ENCODE data around the gene RAB15. TPM values are rescaled to one million over a fixed set of nuclear protein-coding genes. Genes with fewer than 3 reads are reported as not detected.
A peak's percentile ranks its signal among the peaks of the same experiment; 100 is the strongest.

RAB15 gene
- total RNA-seq = 1 to 10 TPM; 4.9 to 7.1 (median 5.9) TPM
- polyA plus RNA-seq = 10 to 100 TPM in 1 of 2 donors, 1 to 10 TPM in 1; 4.7 to 11.1 TPM
- total RNA-seq = 21.1 reads per million, percentile 51 among the genes with 10 or more reads in this experiment

DNA sequence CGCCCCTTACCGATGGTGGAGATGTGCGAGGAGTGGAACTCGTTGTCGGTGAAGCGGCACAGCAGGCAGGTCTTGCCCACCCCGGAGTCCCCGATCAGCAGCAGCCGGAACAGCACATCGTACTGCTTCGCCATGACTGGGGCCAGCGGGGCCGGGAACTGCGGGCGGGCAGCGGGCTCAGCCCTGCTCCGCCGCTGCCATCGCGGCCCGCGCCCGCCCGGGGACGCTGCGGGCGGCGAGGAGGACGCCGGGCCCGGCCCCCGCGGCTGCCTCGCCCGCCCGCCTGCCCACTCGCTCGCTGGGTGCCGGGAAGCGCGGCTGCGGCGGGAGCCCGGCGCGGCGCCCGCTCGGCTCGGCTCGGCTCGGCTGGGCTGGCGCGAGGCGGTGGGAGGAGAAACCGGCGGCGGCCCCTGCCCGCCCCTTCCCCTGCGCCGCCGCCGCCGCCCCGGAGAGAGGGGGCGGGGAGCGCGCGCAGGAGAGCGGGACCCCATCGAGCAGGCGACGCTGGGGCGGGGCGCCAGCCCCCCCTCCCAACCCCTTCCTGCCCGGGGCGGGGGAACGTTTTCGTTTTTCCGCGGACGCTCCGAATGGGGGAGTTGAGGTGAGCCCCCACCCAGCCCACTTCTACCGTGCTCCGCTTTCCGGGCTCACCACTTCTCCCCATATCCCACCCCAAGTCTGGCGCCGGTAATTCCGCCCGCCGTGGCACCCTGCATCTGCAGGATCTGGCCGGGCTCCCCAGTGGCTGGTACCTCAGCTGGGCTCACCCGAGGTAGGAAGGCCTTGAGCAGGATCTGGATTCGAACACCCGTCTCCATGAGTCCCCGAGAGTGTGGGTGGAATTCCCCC, at the start of gene RAB15:
TSS of gene RAB15 (minus strand) at position 394 of the 849 bp plus-strand sequence. CDS start at position 134, 260 bp downstream.
- Mint-ChIP-seq H3K4me1 (peaks cover 10 to 32% (median 24%) of the 10 kb centered on the region in 7 donors), H3K9me3 (no peaks in the 10 kb centered on the region)

DNA sequence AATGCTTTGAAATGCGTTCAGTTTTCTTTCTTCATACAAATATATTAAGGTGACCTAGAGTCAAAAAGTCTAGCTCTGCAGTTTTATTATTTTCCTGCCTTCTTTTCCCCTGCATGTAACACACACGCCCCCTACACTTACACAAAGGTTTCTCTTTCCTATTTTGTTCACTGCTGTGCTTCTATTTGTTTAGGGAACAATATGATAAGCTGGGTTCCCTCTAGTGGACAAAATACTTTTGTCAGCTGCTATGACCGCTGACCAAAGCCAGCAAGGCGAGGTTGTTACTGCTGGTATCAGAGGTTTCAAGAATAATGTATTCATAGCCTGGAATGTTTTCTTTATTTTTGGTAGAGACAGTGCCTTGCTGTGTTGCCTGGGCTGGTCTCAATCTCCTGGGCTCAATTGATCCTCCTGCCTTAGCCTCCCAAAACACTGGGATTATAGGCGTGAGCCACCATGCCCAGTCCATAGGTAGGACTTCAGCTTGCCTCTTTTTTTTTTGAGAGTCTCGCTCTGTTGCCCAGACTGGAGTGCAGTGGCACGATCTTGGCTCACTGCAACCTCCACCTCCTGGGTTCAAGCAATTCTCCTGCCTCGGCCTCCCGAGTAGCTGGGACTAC, 47.9 kb upstream of the RAB15 start:
- Mint-ChIP-seq H3K36me3 (peaks cover 0 to 22% (median 7%) of the 10 kb centered on the region in 5 donors), H3K9me3 (peaks cover 0 to 1% (median 0%) of the 10 kb centered on the region in 11 donors), H3K4me3 (no peak overlapping the region), H3K4me1 (peaks cover 0 to 5% (median 0%) of the 10 kb centered on the region in 7 donors), H3K27ac (peak overlapping the region in 1 of 9 donors; percentile 0), H3K27me3 (no peaks in the 10 kb centered on the region)
- ATAC-seq = peak; percentile 76
- H3K36me3 ChIP-seq (ENCODE audit: control insufficient read depth in 2 of 3, insufficient read depth in 3 of 3, low read length in 3 of 3) = peaks cover 0 to 19% (median 6%) of the 10 kb centered on the region in 3 experiments
- DNase-seq = peak in 2 of 9 donors; percentile 3 to 14
- no peaks in the 10 kb centered on the region for H3K4me1 ChIP-seq (ENCODE audit: control insufficient read depth in 2 of 2, insufficient read depth in 2 of 2, low read length in 2 of 2)
- H3K27ac ChIP-seq (ENCODE audit: low read depth, low read length) = no peak overlapping the region
- H3K27me3 ChIP-seq (ENCODE audit: control insufficient read depth in 2 of 2, insufficient read depth in 2 of 2, low read length in 2 of 2) = no peaks in the 10 kb centered on the region
- H3K4me3 ChIP-seq (ENCODE audit: low read length) = no peak overlapping the region
- intact Hi-C loops (cut with micrococcal nuclease) = loop anchor here (1.0 kb wide), 1 partner anchor 34 kb away; the partner anchor contains the start of gene FNTB (in 2 of the 2)
- POLR2A ChIA-PET = no interaction called here
- H3K9me3 ChIP-seq (ENCODE audit: control insufficient read depth in 2 of 3, low read length in 3 of 3) = no peaks in the 10 kb centered on the region
- CTCF ChIA-PET = interaction anchor here (0.6 to 1.1 kb wide), 5 partner anchors 10 to 1451 kb away, joined by 3 to 6 read pairs (median 3); no protein-coding TSS in a partner anchor

More for the DNA sequence above, at the start of gene RAB15:
- peak within 1 kb of the TSS; percentile 76 to 92 (median 84) for H3K4me3 Mint-ChIP-seq
- peak within 1 kb of the TSS; percentile 68 for H3K4me3 ChIP-seq (ENCODE audit: low read length)
- H3K36me3 ChIP-seq (ENCODE audit: control insufficient read depth in 2 of 3, insufficient read depth in 3 of 3, low read length in 3 of 3) = no peaks in the 10 kb centered on the region
- peaks cover 0 to 10% of the 10 kb centered on the region in 2 donors for H3K4me1 ChIP-seq (ENCODE audit: control insufficient read depth in 2 of 2, insufficient read depth in 2 of 2, low read length in 2 of 2)
- H3K27ac Mint-ChIP-seq = peak within 1 kb of the TSS; percentile 42 to 82 (median 70)
- ChIA-PET POLR2A (interaction anchor here (0.6 to 1.0 kb wide), 3 partner anchors 15 to 207 kb away, joined by 3 to 6 read pairs (median 5); partner anchors contain the start of gene FNTB), CTCF (no interaction called here)
- H3K27me3 Mint-ChIP-seq = peaks cover 0 to 20% (median 0%) of the 10 kb centered on the region in 5 donors
- H3K36me3 Mint-ChIP-seq = peaks cover 0 to 10% (median 0%) of the 10 kb centered on the region in 5 donors
- ATAC-seq (peak; percentile 73), DNase-seq (peak; percentile 23 to 66 (median 44))
- H3K27ac ChIP-seq (ENCODE audit: low read depth, low read length) = peak within 1 kb of the TSS; percentile 60
- intact Hi-C loops (cut with micrococcal nuclease) = loop anchor here (1.0 to 5.0 kb wide), 4 partner anchors 14 to 57 kb away; partner anchors contain the start of genes FNTB (in 2 of the 2) and CHURC1 (in 1 of the 2)
- no peaks in the 10 kb centered on the region for H3K27me3 ChIP-seq (ENCODE audit: control insufficient read depth in 2 of 2, insufficient read depth in 2 of 2, low read length in 2 of 2)
- H3K9me3 ChIP-seq (ENCODE audit: control insufficient read depth in 2 of 3, low read length in 3 of 3) = no peaks in the 10 kb centered on the region

DNA sequence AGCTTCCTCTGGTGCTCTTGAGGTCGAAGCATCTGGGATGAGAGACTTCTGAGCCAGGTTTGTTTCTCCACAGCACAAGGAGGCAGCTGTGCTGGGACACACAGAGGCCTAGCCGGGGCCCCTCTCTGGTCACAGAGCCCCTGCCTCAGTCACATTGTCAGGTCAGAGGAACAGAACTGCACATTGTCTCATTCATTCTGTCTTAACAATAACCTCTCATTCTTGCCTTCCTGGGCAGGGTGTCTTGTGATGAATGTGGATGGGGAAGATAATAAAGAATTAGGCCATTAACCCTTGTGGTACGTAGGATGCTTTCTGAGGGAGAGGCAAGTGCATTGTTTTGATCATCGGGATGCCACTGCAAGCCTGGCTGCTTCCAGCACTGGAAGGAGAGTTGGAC, 44.3 kb upstream of the RAB15 start:
- Histone ChIP-seq H3K4me3 (ENCODE audit: low read length) (no peak overlapping the region), H3K4me1 (ENCODE audit: control insufficient read depth in 2 of 2, insufficient read depth in 2 of 2, low read length in 2 of 2) (no peaks in the 10 kb centered on the region), H3K36me3 (ENCODE audit: control insufficient read depth in 2 of 3, insufficient read depth in 3 of 3, low read length in 3 of 3) (peaks cover 0 to 46% (median 6%) of the 10 kb centered on the region in 3 experiments), H3K27ac (ENCODE audit: low read depth, low read length) (no peak overlapping the region), H3K27me3 (ENCODE audit: control insufficient read depth in 2 of 2, insufficient read depth in 2 of 2, low read length in 2 of 2) (no peaks in the 10 kb centered on the region), H3K9me3 (ENCODE audit: control insufficient read depth in 2 of 3, low read length in 3 of 3) (no peaks in the 10 kb centered on the region)
- peaks cover 2 to 34% (median 19%) of the 10 kb centered on the region in 5 donors for H3K36me3 Mint-ChIP-seq
- POLR2A ChIA-PET = interaction anchor here (1.2 kb wide), 1 partner anchor 22 kb away, joined by 3 read pairs; no protein-coding TSS in a partner anchor
- H3K4me1 Mint-ChIP-seq = peaks cover 0 to 5% (median 0%) of the 10 kb centered on the region in 7 donors
- H3K27ac Mint-ChIP-seq = no peak overlapping the region
- H3K9me3 Mint-ChIP-seq = peaks cover 0 to 1% (median 0%) of the 10 kb centered on the region in 11 donors
- no peak for ATAC-seq
- H3K4me3 Mint-ChIP-seq = no peak overlapping the region
- DNase-seq = no peak
- intact Hi-C loops (cut with micrococcal nuclease) = no loop called here
- CTCF ChIA-PET = no interaction called here
- H3K27me3 Mint-ChIP-seq = no peaks in the 10 kb centered on the region

DNA sequence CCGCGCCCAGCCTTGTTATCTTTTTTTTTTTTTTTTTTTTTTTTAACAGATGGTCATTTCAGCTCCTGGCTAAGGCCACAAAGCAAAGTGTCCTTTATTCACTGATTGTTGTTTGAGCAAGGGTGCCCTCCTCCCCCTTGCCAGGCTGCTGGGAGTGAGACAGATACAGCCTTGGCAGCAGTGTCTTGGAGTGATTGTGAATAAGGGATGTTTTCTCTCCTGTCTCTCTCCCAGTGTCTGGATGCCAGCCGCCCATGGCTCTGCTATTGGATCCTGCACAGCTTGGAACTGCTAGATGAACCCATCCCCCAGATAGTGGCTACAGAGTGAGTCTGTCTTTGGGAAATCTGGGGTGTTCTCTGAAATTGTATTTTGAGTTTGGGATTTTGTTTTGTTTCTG, 43.3 kb upstream of the RAB15 start:
- peaks cover 0 to 1% (median 0%) of the 10 kb centered on the region in 11 donors for H3K9me3 Mint-ChIP-seq
- ATAC-seq (no peak), DNase-seq (no peak)
- no peaks in the 10 kb centered on the region for H3K4me1 ChIP-seq (ENCODE audit: control insufficient read depth in 2 of 2, insufficient read depth in 2 of 2, low read length in 2 of 2)
- no peaks in the 10 kb centered on the region for H3K9me3 ChIP-seq (ENCODE audit: control insufficient read depth in 2 of 3, low read length in 3 of 3)
- H3K27me3 Mint-ChIP-seq = no peaks in the 10 kb centered on the region
- intact Hi-C loops (cut with micrococcal nuclease) = no loop called here
- peaks cover 0 to 5% (median 0%) of the 10 kb centered on the region in 7 donors for H3K4me1 Mint-ChIP-seq
- H3K36me3 Mint-ChIP-seq = peaks cover 4 to 41% (median 26%) of the 10 kb centered on the region in 5 donors
- CTCF ChIA-PET = no interaction called here
- H3K36me3 ChIP-seq (ENCODE audit: control insufficient read depth in 2 of 3, insufficient read depth in 3 of 3, low read length in 3 of 3) = peaks cover 0 to 50% (median 6%) of the 10 kb centered on the region in 3 experiments
- POLR2A ChIA-PET = interaction anchor here (1.2 kb wide), 1 partner anchor 21 kb away, joined by 3 read pairs; no protein-coding TSS in a partner anchor
- H3K27me3 ChIP-seq (ENCODE audit: control insufficient read depth in 2 of 2, insufficient read depth in 2 of 2, low read length in 2 of 2) = no peaks in the 10 kb centered on the region
- H3K4me3 ChIP-seq (ENCODE audit: low read length) = no peak overlapping the region
- H3K4me3 Mint-ChIP-seq = no peak overlapping the region
- H3K27ac ChIP-seq (ENCODE audit: low read depth, low read length) = no peak overlapping the region
- H3K27ac Mint-ChIP-seq = no peak overlapping the region

DNA sequence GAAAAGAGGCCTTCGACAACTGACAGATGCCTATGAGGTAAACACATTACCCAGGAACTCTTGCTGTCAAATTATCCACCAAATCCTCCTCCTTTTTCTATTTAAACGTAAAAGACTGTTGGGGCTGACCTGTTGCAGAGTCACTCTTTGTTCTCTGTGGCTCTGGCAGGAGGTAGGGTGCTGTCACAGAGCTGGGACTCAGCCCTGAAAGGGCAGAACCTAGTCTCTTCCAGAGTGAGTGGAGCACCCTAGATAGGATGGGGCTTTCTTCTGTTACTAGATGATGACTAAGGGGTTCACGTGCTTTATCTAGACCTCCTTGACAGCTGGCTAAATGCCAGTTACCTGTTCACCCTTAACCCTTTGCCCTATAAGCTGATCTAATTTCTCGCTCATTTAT, 40.2 kb upstream of the RAB15 start:
- Mint-ChIP-seq H3K36me3 (peaks cover 10 to 55% (median 31%) of the 10 kb centered on the region in 5 donors), H3K27ac (no peak overlapping the region), H3K4me1 (peaks cover 0 to 7% (median 0%) of the 10 kb centered on the region in 7 donors), H3K27me3 (no peaks in the 10 kb centered on the region), H3K9me3 (peaks cover 0 to 3% (median 0%) of the 10 kb centered on the region in 11 donors), H3K4me3 (no peak overlapping the region)
- Histone ChIP-seq H3K27me3 (ENCODE audit: control insufficient read depth in 2 of 2, insufficient read depth in 2 of 2, low read length in 2 of 2) (no peaks in the 10 kb centered on the region), H3K4me1 (ENCODE audit: control insufficient read depth in 2 of 2, insufficient read depth in 2 of 2, low read length in 2 of 2) (no peaks in the 10 kb centered on the region), H3K36me3 (ENCODE audit: control insufficient read depth in 2 of 3, insufficient read depth in 3 of 3, low read length in 3 of 3) (peaks cover 0 to 79% (median 6%) of the 10 kb centered on the region in 3 experiments), H3K4me3 (ENCODE audit: low read length) (no peak overlapping the region), H3K27ac (ENCODE audit: low read depth, low read length) (no peak overlapping the region), H3K9me3 (ENCODE audit: control insufficient read depth in 2 of 3, low read length in 3 of 3) (no peaks in the 10 kb centered on the region)
- DNase-seq (no peak), ATAC-seq (no peak)
- ChIA-PET CTCF (no interaction called here), POLR2A (no interaction called here)
- intact Hi-C loops (cut with micrococcal nuclease) = no loop called here

DNA sequence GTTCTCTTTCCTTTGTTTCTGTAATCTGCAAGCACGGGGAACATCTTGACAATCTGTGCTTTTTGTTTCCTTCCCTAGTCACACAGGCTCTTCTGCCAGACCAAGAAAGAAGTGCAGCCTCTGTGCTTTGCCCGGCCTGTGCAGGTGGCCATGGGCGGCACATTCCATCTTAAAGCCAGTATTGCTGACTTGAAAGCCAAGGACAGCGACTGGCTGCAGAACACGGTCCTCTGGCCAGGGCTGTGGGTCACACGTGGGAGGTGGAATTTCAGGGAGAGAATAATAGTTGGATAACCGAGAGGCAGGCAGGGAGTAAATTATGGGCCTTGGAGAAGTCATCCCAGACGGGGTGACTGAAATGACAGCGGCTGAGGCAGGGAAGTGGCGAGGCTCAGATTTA, 39.4 kb upstream of the RAB15 start:
- H3K36me3 Mint-ChIP-seq = peaks cover 12 to 55% (median 31%) of the 10 kb centered on the region in 5 donors

More for the DNA sequence above, 39.4 kb upstream of the RAB15 start:
- no peak overlapping the region for H3K27ac ChIP-seq (ENCODE audit: low read depth, low read length)
- H3K4me1 Mint-ChIP-seq = peaks cover 0 to 7% (median 0%) of the 10 kb centered on the region in 7 donors
- no peak for ATAC-seq
- H3K9me3 Mint-ChIP-seq = peaks cover 0 to 2% (median 0%) of the 10 kb centered on the region in 11 donors
- H3K9me3 ChIP-seq (ENCODE audit: control insufficient read depth in 2 of 3, low read length in 3 of 3) = no peaks in the 10 kb centered on the region
- H3K27me3 Mint-ChIP-seq = no peaks in the 10 kb centered on the region
- peaks cover 0 to 74% (median 6%) of the 10 kb centered on the region in 3 experiments for H3K36me3 ChIP-seq (ENCODE audit: control insufficient read depth in 2 of 3, insufficient read depth in 3 of 3, low read length in 3 of 3)
- H3K4me3 Mint-ChIP-seq = no peak overlapping the region
- intact Hi-C loops (cut with micrococcal nuclease) = no loop called here
- DNase-seq = no peak
- H3K4me1 ChIP-seq (ENCODE audit: control insufficient read depth in 2 of 2, insufficient read depth in 2 of 2, low read length in 2 of 2) = no peaks in the 10 kb centered on the region
- ChIA-PET POLR2A (no interaction called here), CTCF (no interaction called here)
- no peaks in the 10 kb centered on the region for H3K27me3 ChIP-seq (ENCODE audit: control insufficient read depth in 2 of 2, insufficient read depth in 2 of 2, low read length in 2 of 2)
- no peak overlapping the region for H3K4me3 ChIP-seq (ENCODE audit: low read length)
- H3K27ac Mint-ChIP-seq = peak overlapping the region in 1 of 9 donors; percentile 10
